NCI-H2107 treated with DMSO at 0.1 percent for 48 hours (cell line): ENCODE data around the gene SRRD.
A peak's percentile ranks its signal among the peaks of the same experiment; 100 is the strongest.
"Not testable (repeated sequence)": the region's sequence is repeated elsewhere in the genome, so short reads cannot be mapped to it uniquely, and the experiment has no call there.

Experiments
- DNase-seq: peaks from one replicate; lab custom pipeline; 2025; ENCODE audit not compliant: unreplicated experiment; lab: John Stamatoyannopoulos, UW

Gene SRRD

DNA sequence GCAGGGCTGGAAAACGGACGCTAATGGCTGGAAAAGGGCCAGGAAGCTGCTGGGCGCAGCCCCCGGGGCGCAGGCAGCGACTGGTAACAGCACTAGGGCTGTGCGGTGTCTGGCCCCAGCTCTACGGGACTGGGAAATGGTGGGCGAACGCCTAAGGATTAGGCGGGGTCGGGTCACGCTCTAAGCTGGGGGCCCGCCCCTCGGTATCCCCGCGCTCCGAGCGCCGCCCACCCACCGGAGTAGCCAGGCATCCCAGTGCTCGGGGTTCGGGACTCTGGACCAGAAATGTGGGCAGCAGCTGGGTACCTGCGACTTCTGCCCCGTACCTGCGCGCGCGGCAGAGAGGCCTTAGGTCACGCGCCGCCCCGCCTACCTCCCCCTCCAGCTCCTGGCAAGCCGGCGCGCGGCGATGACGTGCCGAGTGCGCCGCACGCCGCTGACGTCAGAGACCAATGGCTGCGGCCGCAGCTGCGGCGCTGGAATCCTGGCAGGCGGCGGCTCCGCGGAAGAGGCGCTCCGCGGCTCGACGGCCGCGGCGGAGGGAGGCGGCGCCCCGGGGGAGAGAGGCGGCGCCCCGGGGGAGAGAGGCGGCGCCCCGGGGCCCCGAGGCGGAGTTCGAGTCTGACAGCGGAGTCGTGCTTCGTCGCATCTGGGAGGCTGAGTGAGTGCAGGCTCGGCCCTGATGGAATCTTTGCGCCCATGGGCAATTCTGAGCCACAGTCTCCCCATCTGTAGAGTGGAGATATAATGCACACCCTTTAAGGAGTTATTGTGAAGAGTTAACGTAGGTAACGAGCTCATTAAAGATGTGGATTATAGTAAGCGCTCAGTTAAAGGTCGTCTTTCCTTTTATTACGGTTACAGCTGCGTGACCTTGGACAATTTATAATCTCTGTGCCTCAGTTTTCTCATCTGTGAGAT, at the start of gene SRRD, which contains the start of gene HPS4:
Gene SRRD (plus strand): TSS at position 439 of the 921 bp plus-strand sequence. CDS start 14 bp downstream, at position 453.
Gene HPS4 (minus strand): TSS at position 345 of the 921 bp plus-strand sequence. CDS start 2,021 bp downstream, outside the sequence.
- DNase-seq: peak; percentile 40

DNA sequence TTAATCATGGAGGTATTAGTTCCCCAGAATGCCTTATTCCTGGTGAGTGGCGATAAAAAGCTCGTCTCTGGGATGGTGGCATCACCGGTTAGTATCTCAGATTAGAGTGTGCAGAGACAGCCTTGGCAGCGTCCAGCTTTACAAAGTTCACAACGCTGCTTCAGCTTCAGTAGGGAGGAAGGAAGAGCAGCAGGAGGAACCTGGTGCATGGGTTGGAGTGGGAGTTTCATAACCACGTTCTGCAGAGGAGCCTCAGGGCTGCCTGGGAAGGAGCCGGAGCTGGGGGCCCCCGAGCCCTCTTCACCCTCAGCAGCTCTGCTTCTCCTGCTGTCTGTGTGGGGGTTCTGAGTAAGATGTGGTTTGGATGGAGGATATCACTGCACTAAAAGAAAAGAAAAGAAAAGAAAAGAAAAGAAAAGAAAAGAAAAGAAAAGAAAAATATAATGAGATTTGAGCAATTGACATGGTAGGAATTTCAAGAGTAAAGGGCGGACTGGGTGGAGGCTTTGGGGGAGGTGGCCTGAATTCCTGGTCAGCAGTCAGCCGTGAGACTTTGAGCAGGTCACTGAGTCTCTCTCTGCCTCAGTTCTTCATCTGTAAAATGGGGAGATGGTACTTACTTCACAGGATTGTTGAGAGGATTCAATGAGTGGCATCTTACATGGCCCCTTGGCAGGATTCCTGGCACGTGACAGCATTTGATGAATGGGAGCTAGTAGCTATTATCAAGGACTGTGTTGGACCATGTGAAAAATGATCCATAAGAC, 48.2 kb upstream of the SRRD start:
- no peak for DNase-seq

DNA sequence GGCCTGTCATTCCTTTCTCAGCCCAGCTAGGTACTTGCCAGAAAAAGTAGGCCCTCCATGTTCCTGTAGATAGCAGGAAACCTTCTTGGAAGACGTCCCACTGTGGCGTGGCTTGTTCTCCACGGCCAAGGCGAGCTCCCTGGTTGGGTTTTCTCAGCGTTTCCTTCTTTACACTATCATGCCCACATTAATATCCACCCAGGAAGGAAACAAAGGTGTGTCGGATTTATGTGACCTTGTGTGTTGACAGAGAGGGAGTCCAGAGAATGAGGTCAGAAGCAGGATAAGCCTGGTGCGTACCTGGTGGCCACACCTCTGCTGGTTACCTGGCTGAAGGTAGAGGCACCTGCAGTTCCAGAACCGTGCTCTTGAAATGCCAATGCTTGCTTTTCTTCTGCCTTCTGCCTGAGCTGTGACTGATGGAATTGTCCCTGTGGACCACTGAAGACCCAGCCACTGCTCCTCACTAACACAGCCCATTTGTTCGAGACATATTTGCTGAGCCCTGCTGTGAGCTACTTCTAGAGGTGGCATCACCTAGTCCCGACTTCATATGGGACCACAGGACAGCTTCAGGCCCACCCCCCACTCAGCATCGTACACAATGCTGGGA, 46.7 kb upstream of the SRRD start:
- no peak for DNase-seq

DNA sequence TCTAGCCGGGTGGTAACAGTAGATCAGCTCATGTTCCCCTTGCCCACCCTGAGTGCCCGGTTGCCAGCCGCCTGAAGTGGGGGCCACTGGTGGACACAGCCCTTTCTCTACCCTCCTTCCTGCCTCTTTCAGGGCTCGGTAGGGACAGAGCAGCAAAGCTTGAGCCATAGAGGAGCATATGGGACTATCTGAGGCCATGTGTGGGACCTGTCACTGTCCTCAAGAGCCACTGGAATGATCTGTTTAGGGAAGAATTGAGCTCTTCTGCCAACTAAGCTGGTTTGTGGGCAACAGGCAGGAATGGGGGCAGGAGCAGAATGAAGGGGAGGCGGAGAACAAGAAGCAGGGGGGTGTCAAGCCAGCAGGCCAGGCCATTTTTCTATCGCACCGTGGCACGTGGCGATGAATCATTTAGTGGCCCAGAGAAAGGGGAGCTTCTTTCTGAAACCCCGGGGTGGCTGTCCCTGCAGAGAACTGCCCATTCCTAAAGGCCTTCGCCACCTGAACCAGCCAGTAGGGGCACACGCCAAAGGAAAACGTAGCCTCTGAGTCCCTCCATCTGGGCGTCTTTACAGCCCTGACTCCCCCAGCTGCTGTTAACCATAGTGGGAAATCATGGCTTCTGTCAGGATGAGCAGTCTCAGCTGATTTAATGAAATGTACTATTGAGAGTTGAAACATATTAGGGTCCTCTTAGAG, 45.8 kb upstream of the SRRD start:
- no peak for DNase-seq

DNA sequence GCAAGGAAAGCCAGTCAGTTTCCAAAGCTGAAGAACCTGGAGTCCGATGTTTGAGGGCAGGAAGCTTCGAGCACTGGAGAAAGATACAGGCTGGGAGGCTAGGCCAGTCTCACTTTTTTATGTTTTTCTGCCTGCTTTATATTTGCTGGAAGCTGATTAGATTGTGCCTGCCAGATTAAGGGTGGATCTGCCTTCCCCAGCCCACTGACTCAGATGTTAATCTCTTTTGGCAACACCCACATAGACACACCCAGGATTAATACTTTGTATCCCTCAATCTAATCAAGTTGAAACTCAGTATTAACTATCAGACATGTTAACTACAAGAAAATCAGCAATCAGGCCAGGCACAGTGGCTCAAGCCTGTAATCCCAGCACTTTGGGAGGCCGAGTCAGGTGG, 44.9 kb upstream of the SRRD start:
- not testable (repeated sequence) for DNase-seq

DNA sequence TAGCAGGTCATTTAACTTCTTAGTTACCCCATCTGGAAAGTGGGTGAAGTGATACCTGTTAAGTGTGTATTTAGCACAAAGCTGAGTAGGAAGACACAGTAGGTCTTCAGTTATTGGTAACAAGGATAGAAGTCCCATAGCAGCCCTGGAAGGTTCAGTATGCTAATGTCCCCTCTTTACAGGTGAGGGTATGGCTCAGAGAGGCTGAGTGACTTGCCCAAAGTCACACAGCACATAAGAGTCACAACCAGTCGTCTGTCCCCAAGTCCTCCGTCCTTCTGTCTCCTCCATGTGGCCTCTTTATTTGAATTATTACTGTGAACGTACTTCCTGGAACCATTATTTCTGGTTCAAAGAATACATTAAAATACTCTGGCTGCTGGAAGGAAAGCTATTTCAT, 44.1 kb upstream of the SRRD start:
- no peak for DNase-seq

DNA sequence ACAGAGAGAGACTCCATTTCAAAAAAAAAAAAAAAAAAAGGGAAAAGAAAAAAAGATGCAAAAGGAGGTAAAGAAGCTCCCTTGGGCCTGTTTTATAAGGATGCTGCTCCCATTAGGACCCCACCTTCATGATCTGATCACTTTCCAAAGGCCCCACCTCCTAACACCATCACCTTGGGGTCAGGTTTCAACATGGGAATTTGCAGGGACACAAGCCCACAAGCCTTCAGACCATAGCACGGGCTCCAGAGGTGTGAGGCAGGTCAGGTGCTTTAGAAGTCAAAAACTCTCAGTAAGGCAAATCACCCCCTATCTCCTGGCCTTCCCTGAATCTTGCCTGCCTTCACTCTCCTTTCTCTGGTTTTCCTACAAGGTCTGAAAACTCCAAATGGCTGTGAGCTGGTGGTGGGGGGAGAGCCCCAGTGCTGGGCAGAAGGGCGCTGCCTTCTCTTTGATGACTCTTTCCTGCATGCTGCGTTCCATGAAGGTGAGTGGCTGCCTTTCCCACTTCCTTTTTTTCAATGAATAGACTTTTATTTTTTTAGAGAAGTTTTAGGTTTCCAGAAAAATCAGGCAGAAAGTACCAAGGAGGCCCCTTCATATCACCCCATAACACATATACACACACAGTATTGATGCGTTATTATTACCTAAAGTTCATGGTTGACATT, 41.5 kb upstream of the SRRD start:
- DNase-seq: no peak

GRCh38 chr22:26443901-26444690, 39.6 kb upstream of the SRRD start:
- DNase-seq: peak; percentile 22

DNA sequence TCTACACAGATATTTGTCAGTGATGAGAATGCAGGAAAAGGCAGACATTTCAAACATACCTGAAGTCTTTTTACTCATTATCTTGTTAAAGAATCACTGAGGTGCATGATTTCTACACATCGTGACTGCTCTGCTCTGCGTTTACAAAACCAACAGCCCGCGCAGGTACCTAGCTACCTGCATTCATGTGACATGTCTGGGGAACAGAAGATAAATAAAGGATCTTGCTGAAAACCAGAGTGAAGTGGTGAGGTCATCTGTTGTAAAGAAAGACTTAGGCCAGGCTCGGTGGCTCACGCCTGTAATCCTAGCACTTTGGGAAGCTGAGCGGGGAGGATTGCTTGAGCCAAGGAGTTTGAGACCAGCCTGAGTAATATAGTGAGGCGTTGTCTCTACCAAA, 38.9 kb upstream of the SRRD start:
- DNase-seq: peak; percentile 22

GRCh38 chr22:26445577-26446275, 38.0 kb upstream of the SRRD start:
- peak; percentile 27 for DNase-seq

DNA sequence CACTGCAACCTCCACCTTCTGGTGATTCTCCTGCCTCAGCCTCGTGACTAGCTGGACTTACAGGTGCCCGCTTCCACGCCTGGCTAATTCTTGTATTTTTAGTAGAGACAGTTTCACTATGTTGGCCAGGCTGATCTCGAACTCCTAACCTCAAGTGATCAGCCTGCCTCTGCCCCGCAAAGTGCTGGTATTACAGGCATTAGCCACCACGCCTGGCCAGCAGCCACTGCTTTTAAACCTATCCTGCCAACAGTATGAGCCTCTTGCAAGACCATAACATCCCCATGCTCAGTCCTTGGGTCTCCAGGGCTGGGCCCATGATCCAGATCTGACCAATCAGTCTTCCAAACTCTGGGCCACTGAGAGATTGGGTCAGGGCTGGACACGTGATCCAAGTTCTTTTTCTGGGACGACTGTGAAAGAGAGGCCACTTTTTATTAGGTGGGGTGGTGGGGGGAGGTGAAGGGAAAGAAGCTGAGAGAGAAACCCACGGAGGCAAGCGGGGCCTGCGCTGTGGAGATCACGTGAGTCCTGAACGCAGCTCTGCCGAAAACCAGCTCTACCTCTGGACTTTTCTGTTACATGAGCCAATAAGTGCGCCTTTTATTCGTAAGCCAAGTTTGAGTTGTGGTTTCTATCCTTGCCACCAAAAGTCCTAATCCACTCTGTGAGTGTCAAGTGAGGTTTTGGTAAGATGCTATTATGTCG, 36.7 kb upstream of the SRRD start:
- DNase-seq: no peak

GRCh38 chr22:26447584-26448329, 35.9 kb upstream of the SRRD start:
- DNase-seq: no peak

DNA sequence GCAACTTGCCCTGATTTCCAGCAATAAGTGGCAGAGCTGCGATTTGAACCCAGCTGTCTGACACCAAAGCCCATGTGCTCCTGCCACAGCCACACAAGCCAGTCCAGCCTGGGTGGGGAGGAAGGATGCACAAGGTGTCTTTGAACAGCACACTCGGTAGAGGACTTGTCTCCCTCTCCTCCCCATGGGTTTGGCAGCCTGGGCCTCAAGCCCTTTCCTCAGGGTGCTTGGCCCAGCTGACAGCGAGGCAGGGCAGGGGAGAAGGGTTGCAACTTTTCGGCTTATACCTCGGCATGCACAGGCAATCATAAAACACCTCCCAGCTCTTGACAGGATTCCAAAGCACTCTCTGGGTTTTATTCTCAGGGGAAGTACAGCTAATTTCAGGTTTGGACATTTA, 35.3 kb upstream of the SRRD start:
- DNase-seq: no peak

- DNase-seq: no peak
Observed at GRCh38 chr22:26448941-26449340, 34.7 kb upstream of the SRRD start.

DNA sequence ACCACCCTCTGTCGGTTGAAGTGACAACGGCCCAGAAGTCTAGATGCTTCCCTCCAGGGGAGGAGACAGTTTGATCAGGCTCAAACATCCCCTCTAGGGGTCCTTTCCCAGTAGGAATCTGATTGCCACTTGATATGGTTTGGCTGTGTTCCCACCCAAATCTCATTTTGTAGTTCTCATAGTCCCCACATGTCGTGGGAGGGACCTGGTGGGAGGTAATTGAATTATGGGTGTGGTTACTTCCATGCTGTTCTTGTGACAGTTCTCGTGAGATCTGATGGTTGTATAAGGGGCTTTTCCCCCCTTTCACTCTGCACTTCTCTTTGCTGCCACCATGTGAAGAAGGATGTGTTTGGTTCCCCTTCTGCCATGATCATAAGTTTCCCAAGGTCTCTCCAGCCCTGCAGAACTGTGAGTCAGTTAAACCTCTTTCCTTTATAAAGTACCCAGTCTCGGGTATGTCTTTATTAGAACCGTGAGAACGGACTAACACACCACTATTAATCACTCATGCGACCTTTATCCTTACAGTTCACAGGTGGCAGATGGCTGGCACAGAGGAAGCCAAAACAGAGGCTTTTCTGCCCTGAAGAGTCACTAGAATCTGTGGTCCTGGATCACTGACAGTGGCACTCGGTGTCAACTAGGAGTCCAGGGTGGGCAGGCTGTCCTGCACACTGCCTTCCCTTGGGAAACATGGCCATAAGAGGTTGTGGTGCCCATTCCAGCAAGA, 33.1 kb upstream of the SRRD start:
- DNase-seq: no peak

GRCh38 chr22:26452236-26453016, 31.3 kb upstream of the SRRD start:
- no peak for DNase-seq
